GM23338 (cell line): ENCODE data around the gene SRPK2. TPM values are rescaled to one million over a fixed set of nuclear protein-coding genes. Genes with fewer than 3 reads are reported as not detected.

ENCODE experiments used
- ATAC-seq: fragments of 200-7000 bp; cut with Tn5 transposase; 3 replicates; pipeline ENCODE4 v1.9.1; 2020
- DNase-seq: peaks from one replicate; pipeline ENCODE4 v3.0.0-alpha.2; 2015; ENCODE audit warnings: low spot score
- H2AFZ ChIP-seq: fragments of 200-600 bp; sonication (generic); 2 replicates; pipeline ENCODE4 v1.8.0; 2016; ENCODE audit warnings: antibody characterized with exemption, mild to moderate bottlenecking, moderate library complexity
- H3F3A ChIP-seq: fragments of 200-600 bp; sonication (generic); replicated peaks from 2 replicates; pipeline ENCODE4 v1.8.0; 2017; ENCODE audit warnings: antibody characterized with exemption, mixed run types, low read depth
- H3K27ac ChIP-seq: fragments of 200-600 bp; sonication (generic); 2 replicates; pipeline ENCODE4 v1.6.1; 2016; ENCODE audit warnings: low read depth
- H3K27me3 ChIP-seq: fragments of 200-600 bp; sonication (generic); 2 replicates; pipeline ENCODE4 v1.8.0; 2016; ENCODE audit warnings: mild to moderate bottlenecking, mixed run types, moderate library complexity; ENCODE audit not compliant: insufficient read depth
- H3K36me3 ChIP-seq: fragments of 200-600 bp; sonication (generic); 2 replicates; pipeline ENCODE4 v1.8.0; 2016; ENCODE audit warnings: mild to moderate bottlenecking; ENCODE audit not compliant: insufficient read depth
- H3K4me1 ChIP-seq: fragments of 200-600 bp; sonication (generic); 2 replicates; pipeline ENCODE4 v1.8.0; 2016; ENCODE audit warnings: mild to moderate bottlenecking, moderate library complexity; ENCODE audit not compliant: insufficient read depth
- H3K4me2 ChIP-seq: fragments of 200-600 bp; sonication (generic); 2 replicates; pipeline ENCODE4 v1.7.1; 2017; ENCODE audit warnings: mixed run types
- H3K4me3 ChIP-seq: fragments of 200-600 bp; sonication (generic); 2 replicates; pipeline ENCODE4 v1.6.1; 2016; ENCODE audit warnings: mixed run types
- H3K79me2 ChIP-seq: fragments of 200-600 bp; sonication (generic); replicated peaks from 2 replicates; pipeline ENCODE4 v1.8.0; 2017; ENCODE audit warnings: mild to moderate bottlenecking; ENCODE audit not compliant: insufficient read depth
- H3K9me2 ChIP-seq: fragments of 200-600 bp; sonication (generic); 2 replicates; pipeline ENCODE4 v1.8.0; 2017; ENCODE audit not compliant: insufficient read depth
- H4K20me1 ChIP-seq: fragments of 200-600 bp; sonication (generic); replicated peaks from 2 replicates; pipeline ENCODE4 v1.8.0; 2017; ENCODE audit warnings: mild to moderate bottlenecking; ENCODE audit not compliant: insufficient read depth
- H3K27ac Mint-ChIP-seq: 2 replicates; pipeline ENCODE4 v1.8.0; 2020; ENCODE audit warnings: inconsistent platforms, mild to moderate bottlenecking, moderate library complexity, mixed read lengths
- H3K27me3 Mint-ChIP-seq: 3 replicates; pipeline ENCODE4 v1.8.0; 2022; ENCODE audit warnings: low read depth, mild to moderate bottlenecking, moderate library complexity, mixed read lengths, inconsistent platforms; ENCODE audit not compliant: insufficient read depth, poor library complexity
- H3K36me3 Mint-ChIP-seq: 3 replicates; pipeline ENCODE4 v1.8.0; 2021; ENCODE audit warnings: low read depth, mild to moderate bottlenecking, inconsistent platforms, moderate library complexity, mixed read lengths
- H3K4me1 Mint-ChIP-seq: 3 replicates; pipeline ENCODE4 v1.8.0; 2020; ENCODE audit warnings: mild to moderate bottlenecking, inconsistent platforms, mixed read lengths
- H3K4me3 Mint-ChIP-seq: 3 replicates; pipeline ENCODE4 v1.8.0; 2021; ENCODE audit warnings: moderate library complexity, mild to moderate bottlenecking, inconsistent platforms, mixed read lengths
- H3K9me3 Mint-ChIP-seq: 3 replicates; pipeline ENCODE4 v1.8.0; 2020; ENCODE audit warnings: moderate library complexity, mild to moderate bottlenecking, inconsistent platforms, mixed read lengths
- CREB1 ChIP-seq: fragments of 250-450 bp; sonication (Bioruptor Pico); IDR thresholded peaks from 2 replicates; pipeline ENCODE4 v1.5.0; 2020; ENCODE audit warnings: low read depth, mild to moderate bottlenecking, moderate library complexity
- CTCF ChIP-seq, 2 experiments: fragments of 200-600 bp in 1 of 2; sonication (generic) in 1 of 2; conservative IDR thresholded peaks; 2 replicates each; pipeline versions ENCODE4 v1.5.1 to v1.6.1; 2016 to 2017; ENCODE audit warnings: antibody characterized with exemption in 2 of 2, low read depth in 2 of 2, mild to moderate bottlenecking in 2 of 2, moderate library complexity in 1 of 2
- ETS1 ChIP-seq: IDR thresholded peaks from 2 replicates; pipeline ENCODE4 v1.6.1; 2016; ENCODE audit warnings: antibody characterized with exemption
- JUNB ChIP-seq: IDR thresholded peaks from one replicate; pipeline ENCODE4 v1.6.1; 2016; ENCODE audit warnings: antibody characterized with exemption; ENCODE audit not compliant: unreplicated experiment
- NANOG ChIP-seq: IDR thresholded peaks from 2 replicates; pipeline ENCODE4 v1.6.1; 2016; ENCODE audit warnings: antibody characterized with exemption, borderline replicate concordance
- POLR2AphosphoS5 ChIP-seq: IDR thresholded peaks from 2 replicates; pipeline ENCODE4 v1.6.1; 2016; ENCODE audit warnings: antibody characterized with exemption, low read depth
- STAT1 ChIP-seq: IDR thresholded peaks from one replicate; pipeline ENCODE4 v1.6.1; 2016; ENCODE audit warnings: antibody characterized with exemption; ENCODE audit not compliant: unreplicated experiment
- ZNF114 ChIP-seq: fragments of 250-450 bp; sonication (Bioruptor Pico); IDR thresholded peaks from 2 replicates; pipeline ENCODE4 v1.5.0; 2020; ENCODE audit warnings: mild to moderate bottlenecking, moderate library complexity
- ZNF331 ChIP-seq: fragments of 250-450 bp; sonication (Bioruptor Pico); IDR thresholded peaks from 2 replicates; pipeline ENCODE4 v1.5.0; 2020; ENCODE audit warnings: low read depth, mild to moderate bottlenecking, moderate library complexity
- ZNF462 ChIP-seq: fragments of 250-450 bp; sonication (Bioruptor Pico); IDR thresholded peaks from 2 replicates; pipeline ENCODE4 v1.5.0; 2020; ENCODE audit warnings: mild to moderate bottlenecking, moderate library complexity
- polyA plus RNA-seq: library from polyadenylated mRNA; unstranded; fragments of >200 nt; fragmentation: Nextera tagmentation; extraction: Ambion mirVana; gene quantifications from 2 replicates; pipeline ENCODE4 v1.2.1, GENCODE V29; 2016
- total RNA-seq: library from RNA; depleted of rRNA; stranded (reverse); fragments of >200 nt; shearing (Covaris generic); gene quantifications from 2 replicates; pipeline ENCODE4 v1.2.3, GENCODE V29; 2014

SRPK2 gene
- total and polyA plus RNA-seq, 2 experiments from 2014 or later = 66.3 to 91.5 TPM

- TF ChIP-seq ZNF462 (no peak), CREB1 (CRISPR knock-in tag) (no peak), ETS1 (no peak), ZNF114 (CRISPR knock-in tag) (no peak)
Observed at GRCh38 chr7:105213611-105214010, 175.1 kb downstream of the SRPK2 start (continued).

GRCh38 chr7:105212212-105212611 lies 176.5 kb downstream of the SRPK2 start:
- Histone ChIP-seq H3K27ac (no peak overlapping the region), H2AFZ (no peak overlapping the region), H3K9me2 (no peaks in the 10 kb centered on the region), H3K27me3 (no peaks in the 10 kb centered on the region), H3F3A (no peaks in the 10 kb centered on the region), H4K20me1 (peaks cover 9% of the 10 kb centered on the region; the same call in 1 of the 2 replicates), H3K4me3 (no peak overlapping the region), H3K4me2 (no peak overlapping the region), H3K36me3 (no peaks in the 10 kb centered on the region), H3K79me2 (peaks cover 93% of the 10 kb centered on the region), H3K4me1 (no peaks in the 10 kb centered on the region)
- DNase-seq (no peak), ATAC-seq (no peak)
- Mint-ChIP-seq H3K27ac (no peak overlapping the region), H3K4me3 (no peak overlapping the region), H3K9me3 (no peaks in the 10 kb centered on the region), H3K4me1 (peaks cover 8% of the 10 kb centered on the region; the same call in 2 of the 3 replicates), H3K36me3 (0 out of 3 replicates have a peak, but pooled peaks cover 4% of the 10 kb centered on the region), H3K27me3 (peaks cover 5% of the 10 kb centered on the region)
- TF ChIP-seq ZNF114 (CRISPR knock-in tag) (no peak), NANOG (no peak), ETS1 (no peak), STAT1 (no peak), JUNB (no peak), CREB1 (CRISPR knock-in tag) (no peak), CTCF (conservative IDR thresholded peaks at IDR 0.05; ENCODE audit: low read depth in 2 of 2) (no peak), POLR2AphosphoS5 (no peak), ZNF331 (CRISPR knock-in tag) (no peak)
